OCI-LY1 (cell line): ENCODE measurements around the gene KAT7.

Experiments used
- H2AFZ ChIP-seq: fragments of 200-600 bp; sonication (generic), shearing (Covaris generic); 2 replicates; pipeline ENCODE4 v1.6.0; 2014; ENCODE audit warnings: antibody characterized with exemption, mild to moderate bottlenecking, low read length
- H3F3A ChIP-seq: fragments of 200-600 bp; sonication (generic), shearing (Covaris generic); 2 replicates; pipeline ENCODE4 v1.6.0; 2014; ENCODE audit warnings: mild to moderate bottlenecking, antibody characterized with exemption, low read length, moderate library complexity; ENCODE audit not compliant: insufficient read depth
- H3K27ac ChIP-seq: fragments of 200-600 bp; sonication (generic); 2 replicates; pipeline ENCODE4 v1.5.1; 2014; ENCODE audit warnings: low read length, mixed run types, mild to moderate bottlenecking, low read depth; ENCODE audit not compliant: poor library complexity, severe bottlenecking
- H3K27me3 ChIP-seq: fragments of 200-600 bp; sonication (generic); 2 replicates; pipeline ENCODE4 v1.6.0; 2014; ENCODE audit warnings: antibody characterized with exemption, mild to moderate bottlenecking, low read length, moderate library complexity; ENCODE audit not compliant: insufficient read depth
- H3K36me3 ChIP-seq: fragments of 200-600 bp; sonication (generic); 2 replicates; pipeline ENCODE4 v1.6.1; 2014; ENCODE audit warnings: mild to moderate bottlenecking, antibody characterized with exemption, low read length, moderate library complexity, mixed read lengths; ENCODE audit not compliant: insufficient read depth
- H3K4me1 ChIP-seq: fragments of 200-600 bp; sonication (generic); 2 replicates; pipeline ENCODE4 v1.5.1; 2014; ENCODE audit warnings: mild to moderate bottlenecking, low read length, moderate library complexity; ENCODE audit not compliant: insufficient read depth, severe bottlenecking
- H3K4me2 ChIP-seq: fragments of 200-600 bp; sonication (generic), shearing (Covaris generic); 2 replicates; pipeline ENCODE4 v1.6.1; 2014; ENCODE audit warnings: low read length
- H3K4me3 ChIP-seq: fragments of 200-600 bp; sonication (generic); 2 replicates; pipeline ENCODE4 v1.5.1; 2014; ENCODE audit warnings: low read length, low read depth, mild to moderate bottlenecking, mixed read lengths; ENCODE audit not compliant: poor library complexity, severe bottlenecking
- H3K79me2 ChIP-seq: fragments of 200-600 bp; shearing (Covaris generic); 2 replicates; pipeline ENCODE4 v1.6.1; 2016; ENCODE audit warnings: mixed run types, low read length, mixed read lengths; ENCODE audit not compliant: insufficient read depth
- H3K9ac ChIP-seq: fragments of 200-600 bp; sonication (generic), shearing (Covaris generic); 2 replicates; pipeline ENCODE4 v1.6.1; 2014; ENCODE audit warnings: mild to moderate bottlenecking, low read length, mixed read lengths
- H3K9me2 ChIP-seq: fragments of 200-600 bp; sonication (generic), shearing (Covaris generic); 2 replicates; pipeline ENCODE4 v1.6.1; 2014; ENCODE audit warnings: low read depth, mild to moderate bottlenecking, low read length, mixed read lengths
- H3K9me3 ChIP-seq: fragments of 200-600 bp; shearing (Covaris generic); 2 replicates; pipeline ENCODE4 v1.6.1; 2014; ENCODE audit warnings: low read length, mixed read lengths
- H4K20me1 ChIP-seq: fragments of 200-600 bp; sonication (generic), shearing (Covaris generic); 2 replicates; pipeline ENCODE4 v1.6.0; 2016; ENCODE audit warnings: mild to moderate bottlenecking, low read length; ENCODE audit not compliant: insufficient read depth
- EZH2 ChIP-seq: fragments of 200-600 bp; sonication (generic), shearing (Covaris generic); IDR thresholded peaks from 2 replicates; pipeline ENCODE4 v1.8.0; 2017; ENCODE audit warnings: borderline replicate concordance, mixed run types, mild to moderate bottlenecking, antibody characterized with exemption, low read length, moderate library complexity, mixed read lengths
- TF ChIP-seq, protein P1 (sequence below): fragments of 200-600 bp; sonication (generic), shearing (Covaris generic); IDR thresholded peaks from 2 replicates; pipeline ENCODE4 v1.5.1; 2017; ENCODE audit warnings: mild to moderate bottlenecking, antibody characterized with exemption, low read length, moderate library complexity, mixed read lengths

Gene KAT7

DNA sequence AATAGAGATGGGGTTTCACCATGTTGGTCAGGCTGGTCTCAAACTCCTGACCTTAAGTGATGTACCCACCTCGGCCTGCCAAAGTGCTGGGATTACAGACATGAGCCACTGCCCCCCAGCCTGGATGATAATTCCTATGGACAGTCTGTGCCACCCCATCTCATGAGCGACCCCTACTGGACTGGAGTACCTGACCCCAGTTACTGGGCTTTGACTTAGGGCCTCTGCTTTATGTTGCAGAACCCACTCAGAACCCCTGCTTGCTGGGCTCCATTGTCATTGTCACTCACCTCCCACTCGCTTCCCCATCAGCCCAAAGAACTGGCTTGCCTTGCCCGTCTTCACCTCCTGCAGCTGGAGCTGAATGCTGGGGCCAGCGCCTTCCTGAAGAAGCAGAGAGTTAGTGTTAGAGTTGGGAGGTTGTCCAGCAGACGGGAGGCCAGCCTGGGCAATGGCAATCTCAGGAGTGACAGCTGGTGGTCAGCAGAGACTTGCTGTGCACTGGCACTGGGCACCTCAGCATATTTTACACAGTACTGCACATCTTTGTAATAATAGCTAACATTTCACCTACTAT is 55.4 kb downstream of the KAT7 start:
- no peaks in the 10 kb centered on the region for H3K9me2 ChIP-seq
- no peaks in the 10 kb centered on the region for H3F3A ChIP-seq
- H3K9ac ChIP-seq: no peak overlapping the region
- no peak overlapping the region for H2AFZ ChIP-seq
- H3K27me3 ChIP-seq: no peaks in the 10 kb centered on the region
- H3K27ac ChIP-seq: no peak overlapping the region
- no peaks in the 10 kb centered on the region for H3K36me3 ChIP-seq
- no peak overlapping the region for H3K4me2 ChIP-seq
- no peaks in the 10 kb centered on the region for H4K20me1 ChIP-seq
- H3K9me3 ChIP-seq: no peaks in the 10 kb centered on the region
- H3K4me1 ChIP-seq: no peaks in the 10 kb centered on the region
- TF ChIP-seq EZH2: no peak
- TF ChIP-seq, protein P1, sequence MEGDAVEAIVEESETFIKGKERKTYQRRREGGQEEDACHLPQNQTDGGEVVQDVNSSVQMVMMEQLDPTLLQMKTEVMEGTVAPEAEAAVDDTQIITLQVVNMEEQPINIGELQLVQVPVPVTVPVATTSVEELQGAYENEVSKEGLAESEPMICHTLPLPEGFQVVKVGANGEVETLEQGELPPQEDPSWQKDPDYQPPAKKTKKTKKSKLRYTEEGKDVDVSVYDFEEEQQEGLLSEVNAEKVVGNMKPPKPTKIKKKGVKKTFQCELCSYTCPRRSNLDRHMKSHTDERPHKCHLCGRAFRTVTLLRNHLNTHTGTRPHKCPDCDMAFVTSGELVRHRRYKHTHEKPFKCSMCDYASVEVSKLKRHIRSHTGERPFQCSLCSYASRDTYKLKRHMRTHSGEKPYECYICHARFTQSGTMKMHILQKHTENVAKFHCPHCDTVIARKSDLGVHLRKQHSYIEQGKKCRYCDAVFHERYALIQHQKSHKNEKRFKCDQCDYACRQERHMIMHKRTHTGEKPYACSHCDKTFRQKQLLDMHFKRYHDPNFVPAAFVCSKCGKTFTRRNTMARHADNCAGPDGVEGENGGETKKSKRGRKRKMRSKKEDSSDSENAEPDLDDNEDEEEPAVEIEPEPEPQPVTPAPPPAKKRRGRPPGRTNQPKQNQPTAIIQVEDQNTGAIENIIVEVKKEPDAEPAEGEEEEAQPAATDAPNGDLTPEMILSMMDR: peak; percentile 58
- no peaks in the 10 kb centered on the region for H3K79me2 ChIP-seq
- H3K4me3 ChIP-seq: no peak overlapping the region

- Histone ChIP-seq H4K20me1 (no peaks in the 10 kb centered on the region), H3K9me3 (no peaks in the 10 kb centered on the region), H3K79me2 (no peaks in the 10 kb centered on the region), H3K4me2 (no peak overlapping the region), H3K36me3 (no peaks in the 10 kb centered on the region), H3K4me3 (no peak overlapping the region), H2AFZ (no peak overlapping the region), H3F3A (no peaks in the 10 kb centered on the region), H3K9ac (no peak overlapping the region), H3K9me2 (no peaks in the 10 kb centered on the region), H3K27me3 (peaks cover 7% of the 10 kb centered on the region; the same call in 1 of the 2 replicates), H3K4me1 (no peaks in the 10 kb centered on the region), H3K27ac (no peak overlapping the region)
- TF ChIP-seq, protein P1: no peak
- TF ChIP-seq EZH2: no peak
Observed at GRCh38 chr17:49845321-49845720, 56.8 kb downstream of the KAT7 start.

DNA sequence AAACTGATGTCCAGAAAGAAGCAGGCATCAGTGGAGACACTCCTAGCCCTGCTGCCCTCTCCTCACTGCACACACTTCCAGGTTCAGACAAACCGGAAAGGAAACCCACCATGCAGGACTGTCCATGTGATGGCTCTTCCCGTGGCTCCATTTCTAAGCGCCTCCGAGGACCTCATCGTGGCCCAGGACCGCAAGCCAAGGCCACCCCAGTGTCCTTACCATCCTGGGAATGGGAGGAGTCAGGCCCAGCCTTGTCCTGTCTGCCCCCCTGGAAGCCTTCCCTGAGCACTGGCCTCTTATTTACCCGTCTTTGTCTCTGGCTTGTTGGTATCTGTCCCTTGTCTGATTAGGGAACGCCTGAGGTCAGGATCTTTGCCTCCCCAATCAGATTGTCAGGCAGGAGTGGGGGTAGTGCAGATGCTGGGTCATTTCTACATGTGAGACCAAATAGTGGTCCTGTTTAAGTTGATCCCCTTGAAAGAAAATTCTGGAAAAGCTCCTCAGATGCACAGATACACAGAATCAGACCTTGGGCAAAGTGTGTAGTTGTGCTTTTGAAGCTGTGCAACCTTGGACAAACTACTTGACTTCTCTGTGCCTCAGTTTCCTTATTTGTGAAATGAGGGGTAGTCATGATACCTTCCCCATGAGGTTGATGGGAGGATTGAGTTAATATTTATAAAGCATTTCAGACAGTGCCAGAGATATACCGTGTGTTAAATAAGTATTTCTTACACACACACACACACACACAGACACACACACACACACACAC is 58.6 kb downstream of the KAT7 start:
- Histone ChIP-seq H3F3A (no peaks in the 10 kb centered on the region), H3K79me2 (no peaks in the 10 kb centered on the region), H3K27me3 (peaks cover 13% of the 10 kb centered on the region; the same call in 1 of the 2 replicates), H3K4me1 (peaks cover 5% of the 10 kb centered on the region), H3K9me2 (no peaks in the 10 kb centered on the region), H4K20me1 (no peaks in the 10 kb centered on the region), H2AFZ (no peak overlapping the region), H3K27ac (no peak overlapping the region), H3K4me3 (no peak overlapping the region), H3K9ac (no peak overlapping the region), H3K4me2 (no peak overlapping the region), H3K36me3 (no peaks in the 10 kb centered on the region), H3K9me3 (no peaks in the 10 kb centered on the region)
- TF ChIP-seq EZH2: no peak
- TF ChIP-seq, protein P1: no peak
